A549 (cell line): ENCODE results near the gene BASP1. TPM values are rescaled to one million over a fixed set of nuclear protein-coding genes. Genes with fewer than 3 reads are reported as not detected.

Source experiments
- ATAC-seq, 2 experiments: fragments of 200-7000 bp in 1 of 2; fragments of >200 bp in 1 of 2; cut with Nextera tagmentation in 1 of 2; cut with Tn5 transposase in 1 of 2; 3 replicates each; pipeline versions ENCODE4 v1.8.0 to v1.9.1; 2018 to 2020; ENCODE audit warnings: mild to moderate bottlenecking in 1 of 2, moderate library complexity in 1 of 2
- CTCF ChIA-PET: fragments of 300-600 bp; sonication (Branson Sonifier 250); formaldehyde crosslinking; extraction: SDS; loops from one replicate; lab custom pipeline; 2021; ENCODE audit warnings: antibody characterized with exemption, inconsistent platforms; lab: Yijun Ruan, JAX
- POLR2A ChIA-PET: fragments of 350-600 bp; formaldehyde crosslinking; extraction: SDS; loops from one replicate; lab custom pipeline; 2021; ENCODE audit warnings: antibody characterized with exemption, inconsistent platforms; lab: Yijun Ruan, JAX
- DNase-seq, 2 experiments: peaks; one replicate each; pipeline versions ENCODE4 v3.0.0 to v3.0.0-alpha.2; 2011 to 2016; ENCODE audit warnings: low read depth in 1 of 2, low spot score in 1 of 2
- FAIRE-seq: peaks from 2 replicates; lab custom pipeline; 2011; peaks lifted over from hg19 to GRCh38; lab: Jason Lieb, UNC
- H3K27ac ChIP-seq, 2 experiments: fragments of >200 bp; sonication (Bioruptor Twin); formaldehyde crosslinking; 3 replicates each; pipeline ENCODE4 v1.5.1; 2016 to 2017
- H3K4me1 ChIP-seq: fragments of >200 bp; sonication (Bioruptor Twin); formaldehyde crosslinking; 3 replicates; pipeline ENCODE4 v1.6.1; 2016
- H3K4me2 ChIP-seq: fragments of >200 bp; sonication (Bioruptor Twin); formaldehyde crosslinking; 3 replicates; pipeline ENCODE4 v1.6.1; 2016
- H3K4me3 ChIP-seq: fragments of >200 bp; sonication (Bioruptor Twin); formaldehyde crosslinking; 3 replicates; pipeline ENCODE4 v1.5.1; 2016
- H3K9me3 ChIP-seq: fragments of >200 bp; sonication (Bioruptor Twin); formaldehyde crosslinking; 3 replicates; pipeline ENCODE4 v1.6.1; 2016
- CEBPB ChIP-seq, 2 experiments: fragments of >200 bp in 1 of 2; sonication (Bioruptor Twin) in 1 of 2; formaldehyde crosslinking in 1 of 2; IDR thresholded peaks; 2 replicates each; pipeline ENCODE4 v1.6.1; 2012 to 2016
- CHD2 ChIP-seq: fragments of 150-350 bp; IDR thresholded peaks from 2 replicates; pipeline ENCODE4 v1.6.1; 2014; ENCODE audit warnings: low read length; ENCODE audit not compliant: partially characterized antibody
- CHD4 ChIP-seq: fragments of 200-600 bp; sonication (generic); IDR thresholded peaks from 2 replicates; pipeline ENCODE4 v1.6.1; 2016; ENCODE audit warnings: antibody characterized with exemption, mild to moderate bottlenecking, borderline replicate concordance
- FOSB ChIP-seq: fragments of 250-450 bp; sonication (Bioruptor Pico); IDR thresholded peaks from 2 replicates; pipeline ENCODE4 v1.5.0; 2020; ENCODE audit warnings: mild to moderate bottlenecking, moderate library complexity
- FOSL2 ChIP-seq, 2 experiments: fragments of 450-650 bp in 1 of 2; fragments of >200 bp in 1 of 2; sonication (Bioruptor Twin) in 1 of 2; formaldehyde crosslinking; IDR thresholded peaks; 2 replicates each; pipeline versions ENCODE4 v1.5.0 to v1.6.1; 2016 to 2020; ENCODE audit warnings: mild to moderate bottlenecking in 1 of 2, moderate library complexity in 1 of 2
- FOXS1 ChIP-seq: fragments of 250-450 bp; sonication (Bioruptor Pico); IDR thresholded peaks from 2 replicates; pipeline ENCODE4 v1.5.0; 2020; ENCODE audit warnings: mild to moderate bottlenecking, moderate library complexity
- HEYL ChIP-seq: fragments of 250-450 bp; sonication (Bioruptor Pico); IDR thresholded peaks from 2 replicates; pipeline ENCODE4 v1.8.0; 2021; ENCODE audit warnings: mild to moderate bottlenecking, moderate library complexity
- HOXA7 ChIP-seq: fragments of 250-450 bp; sonication (Bioruptor Pico); IDR thresholded peaks from 2 replicates; pipeline ENCODE4 v1.5.0; 2020; ENCODE audit warnings: mild to moderate bottlenecking, moderate library complexity
- HOXB13 ChIP-seq: fragments of 250-450 bp; sonication (Bioruptor Pico); IDR thresholded peaks from 2 replicates; pipeline ENCODE4 v1.5.0; 2020; ENCODE audit warnings: low read depth, mild to moderate bottlenecking, moderate library complexity
- HOXB5 ChIP-seq: fragments of 250-450 bp; sonication (Bioruptor Pico); IDR thresholded peaks from 2 replicates; pipeline ENCODE4 v1.5.0; 2020; ENCODE audit warnings: mild to moderate bottlenecking, moderate library complexity
- KDM1A ChIP-seq: fragments of 200-600 bp; sonication (generic); IDR thresholded peaks from 2 replicates; pipeline ENCODE4 v1.6.1; 2016; ENCODE audit warnings: low read depth, mild to moderate bottlenecking
- POLR2A ChIP-seq: IDR thresholded peaks from 2 replicates; pipeline ENCODE4 v1.6.1; 2012; ENCODE audit warnings: mild to moderate bottlenecking, low read length
- RCOR1 ChIP-seq: fragments of 150-350 bp; IDR thresholded peaks from 2 replicates; pipeline ENCODE4 v1.6.1; 2014; ENCODE audit warnings: antibody characterized with exemption, low read length, low read depth
- SREBF2 ChIP-seq: fragments of 450-650 bp; IDR thresholded peaks from 2 replicates; pipeline ENCODE4 v1.6.1; 2014; ENCODE audit warnings: mild to moderate bottlenecking, moderate library complexity
- TFCP2L1 ChIP-seq: fragments of 250-450 bp; sonication (Bioruptor Pico); IDR thresholded peaks from 2 replicates; pipeline ENCODE4 v1.5.0; 2021; ENCODE audit warnings: mild to moderate bottlenecking
- USF2 ChIP-seq: fragments of 450-650 bp; IDR thresholded peaks from 2 replicates; pipeline ENCODE4 v1.6.1; 2014; ENCODE audit warnings: antibody characterized with exemption
- ZFP36 ChIP-seq: fragments of 450-650 bp; IDR thresholded peaks from 2 replicates; pipeline ENCODE4 v1.6.1; 2014; ENCODE audit warnings: borderline replicate concordance; ENCODE audit not compliant: partially characterized antibody
- ZNF302 ChIP-seq: fragments of 250-450 bp; sonication (Bioruptor Pico); IDR thresholded peaks from 2 replicates; pipeline ENCODE4 v1.9.0; 2021; ENCODE audit warnings: inconsistent platforms, mild to moderate bottlenecking, moderate library complexity
- ZSCAN20 ChIP-seq: fragments of 250-450 bp; sonication (Bioruptor Pico); IDR thresholded peaks from 2 replicates; pipeline ENCODE4 v1.8.0; 2022; ENCODE audit warnings: mild to moderate bottlenecking, moderate library complexity
- WGBS: methylation state at CpG from one replicate; pipeline ENCODE4 v1.1.6; 2017; ENCODE audit errors: missing lambda C conversion rate; 5-methylcytosine and 5-hydroxymethylcytosine counted together
- polyA plus RNA-seq, 4 experiments: library from polyadenylated mRNA; depleted of rRNA in 3 of 4; stranded (reverse); fragments of >200 nt; fragmentation: RNase III in 1 of 4; extraction: RNeasy Plus Mini Kit Qiagen cat#74134 plus additional on column Dnase treatment in 1 of 4; gene quantifications; 2 replicates in 3 of 4; 3 replicates in 1 of 4; pipeline ENCODE4 v1.2.3, GENCODE V29; 2011 to 2017

The BASP1 gene
- polyA plus RNA-seq, 2 of the 4 experiments (the other 2 are of a cell fraction), result 391 to 454 TPM

- H3K4me2 ChIP-seq, result peak overlapping the region; percentile 84
Measured at GRCh38 chr5:17220469-17220868, 3.0 kb downstream of the BASP1 start.

GRCh38 chr5:17221843-17222636, 4.6 kb downstream of the BASP1 start:
- peaks cover 71% of the 10 kb centered on the region for H3K4me1 ChIP-seq
- no peak for ATAC-seq
- no peak for FAIRE-seq
- TF ChIP-seq HEYL (CRISPR knock-in tag), result no peak
- TF ChIP-seq USF2, result no peak
- no peak for TF ChIP-seq FOSB
- no peak for TF ChIP-seq SREBF2
- no peak for TF ChIP-seq ZFP36
- TF ChIP-seq CHD4, result no peak
- no peak for TF ChIP-seq HOXA7
- no peak for TF ChIP-seq POLR2A
- TF ChIP-seq CHD2, result no peak
- peak overlapping the region; percentile 84 for H3K4me2 ChIP-seq
- ChIA-PET CTCF (interaction anchor here (1.3 kb wide), 1 partner anchor 16 kb away, joined by 3 read pairs; no protein-coding TSS in a partner anchor), POLR2A (interaction anchor here (0.9 kb wide), 1 partner anchor 84 kb away, joined by 3 read pairs; no protein-coding TSS in a partner anchor)
- no peaks in the 10 kb centered on the region for H3K9me3 ChIP-seq
- no peak for DNase-seq
- peak overlapping the region; percentile 12 to 62; a peak in 4 of 6 replicates for H3K27ac ChIP-seq
- 54% methylated on average over 4 of the region's 4 CpGs for WGBS
- H3K4me3 ChIP-seq, result peak overlapping the region; percentile 95

More at GRCh38 chr5:17220469-17220868, 3.0 kb downstream of the BASP1 start:
- Histone ChIP-seq H3K27ac (peak overlapping the region in 1 of 2 experiments; percentile 59; a peak in 3 of 6 replicates), H3K4me3 (peak overlapping the region; percentile 95), H3K4me1 (peaks cover 59% of the 10 kb centered on the region), H3K9me3 (no peaks in the 10 kb centered on the region)
- CTCF ChIA-PET, result interaction anchor here (0.7 to 1.3 kb wide), 2 partner anchors 17 to 232 kb away, joined by 3 read pairs; no protein-coding TSS in a partner anchor
- no peak for DNase-seq
- no peak for ATAC-seq
- no peak for FAIRE-seq
- WGBS, result 55% methylated on average over 4 of the region's 4 CpGs
- POLR2A ChIA-PET, result no interaction called here
- no peak for TF ChIP-seq ZFP36
- no peak for TF ChIP-seq FOSL2 (IDR thresholded peaks at IDR 0.05)
- TF ChIP-seq FOSL2 (CRISPR knock-in tag; IDR thresholded peaks at IDR 0.05), result 0 out of 2 replicates have a peak, but pooled peaks have one; percentile 10

GRCh38 chr5:17222664-17223063, 5.2 kb downstream of the BASP1 start:
- WGBS, result 72% methylated on average over 2 of the region's 2 CpGs
- H3K9me3 ChIP-seq, result no peaks in the 10 kb centered on the region
- DNase-seq (no peak), FAIRE-seq (no peak), ATAC-seq (no peak)
- peaks cover 77% of the 10 kb centered on the region for H3K4me1 ChIP-seq
- peak overlapping the region; percentile 12 to 62; a peak in 4 of 6 replicates for H3K27ac ChIP-seq
- CTCF ChIA-PET, result no interaction called here
- H3K4me3 ChIP-seq, result peak overlapping the region; percentile 95
- POLR2A ChIA-PET, result no interaction called here
- peak overlapping the region; percentile 84 for H3K4me2 ChIP-seq
- no peak for TF ChIP-seq TFCP2L1 (CRISPR knock-in tag)
- TF ChIP-seq ZSCAN20 (CRISPR knock-in tag), result no peak
- TF ChIP-seq HOXB13 (CRISPR knock-in tag), result no peak
- TF ChIP-seq ZNF302 (CRISPR knock-in tag), result no peak
- no peak for TF ChIP-seq RCOR1
- TF ChIP-seq FOXS1 (CRISPR knock-in tag), result no peak
- no peak for TF ChIP-seq HOXB5 (CRISPR knock-in tag)
- no peak for TF ChIP-seq HEYL (CRISPR knock-in tag)
- TF ChIP-seq CEBPB (IDR thresholded peaks at IDR 0.05), result no peak
- no peak for TF ChIP-seq KDM1A
